GM19023 (cell line): ENCODE data around the gene ETS1.
"Not testable (repeated sequence)": the region's sequence is repeated elsewhere in the genome, so short reads cannot be mapped to it uniquely, and the experiment has no call there.

Experiments used
- ATAC-seq: cut with Tn5 transposase; IDR thresholded peaks from one replicate; pipeline ENCODE4 v1.9.1; 2021; ENCODE audit warnings: mild to moderate bottlenecking, moderate library complexity; ENCODE audit not compliant: unreplicated experiment

Gene ETS1

DNA sequence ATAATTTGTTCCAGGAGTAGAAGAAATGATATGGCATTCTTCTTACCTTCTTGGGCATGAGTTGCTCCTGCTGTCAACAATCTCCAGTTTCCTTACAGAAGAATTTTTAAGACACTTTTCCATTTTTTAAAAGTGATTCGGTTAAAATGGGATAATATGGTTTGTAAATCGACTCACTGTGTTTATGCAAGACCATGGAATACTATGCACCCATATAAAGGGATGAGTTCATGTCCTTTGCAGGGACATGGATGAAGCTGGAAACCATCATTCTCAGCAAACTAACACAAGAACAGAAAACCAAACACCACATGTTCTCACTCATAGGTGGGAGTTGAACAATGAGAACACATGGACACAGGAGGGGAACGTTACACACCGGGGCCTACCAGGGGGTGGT lies 136.9 kb downstream of the ETS1 start:
- not testable (repeated sequence) for ATAC-seq

DNA sequence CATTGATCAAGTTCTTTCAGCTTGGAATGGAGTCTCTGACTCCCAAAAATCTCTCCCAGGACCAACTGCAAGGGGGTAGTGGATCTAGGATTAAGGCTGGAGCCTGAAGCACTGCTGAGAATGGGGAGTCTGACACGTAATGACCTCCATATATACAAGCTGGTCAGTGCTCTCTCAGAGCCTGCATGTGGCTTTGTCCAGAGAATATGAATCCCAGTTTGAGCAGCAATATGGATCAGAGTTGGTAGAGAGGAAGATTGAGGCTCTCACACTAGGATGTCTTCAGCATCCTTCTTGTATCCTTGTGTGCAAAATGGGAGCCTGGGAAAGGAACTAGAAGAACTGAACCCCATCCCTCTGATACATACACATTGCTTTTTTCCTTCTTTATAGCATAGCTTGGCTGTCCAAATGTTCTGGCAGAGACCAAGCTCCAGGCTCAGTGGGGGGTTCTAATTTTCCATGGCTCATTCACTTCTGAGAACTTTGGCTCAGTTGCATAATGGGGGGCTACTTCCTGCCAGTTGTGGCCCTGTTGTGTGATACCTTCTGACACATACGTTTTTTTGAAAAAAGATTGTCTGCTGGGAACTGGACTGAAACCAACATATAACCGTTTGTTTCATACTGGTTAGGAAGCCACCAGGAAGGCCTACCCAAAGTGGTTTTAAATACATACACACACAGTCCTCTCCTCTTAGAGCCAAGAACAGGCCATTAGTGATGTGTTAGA lies 138.2 kb downstream of the ETS1 start:
- ATAC-seq, result no peak

DNA sequence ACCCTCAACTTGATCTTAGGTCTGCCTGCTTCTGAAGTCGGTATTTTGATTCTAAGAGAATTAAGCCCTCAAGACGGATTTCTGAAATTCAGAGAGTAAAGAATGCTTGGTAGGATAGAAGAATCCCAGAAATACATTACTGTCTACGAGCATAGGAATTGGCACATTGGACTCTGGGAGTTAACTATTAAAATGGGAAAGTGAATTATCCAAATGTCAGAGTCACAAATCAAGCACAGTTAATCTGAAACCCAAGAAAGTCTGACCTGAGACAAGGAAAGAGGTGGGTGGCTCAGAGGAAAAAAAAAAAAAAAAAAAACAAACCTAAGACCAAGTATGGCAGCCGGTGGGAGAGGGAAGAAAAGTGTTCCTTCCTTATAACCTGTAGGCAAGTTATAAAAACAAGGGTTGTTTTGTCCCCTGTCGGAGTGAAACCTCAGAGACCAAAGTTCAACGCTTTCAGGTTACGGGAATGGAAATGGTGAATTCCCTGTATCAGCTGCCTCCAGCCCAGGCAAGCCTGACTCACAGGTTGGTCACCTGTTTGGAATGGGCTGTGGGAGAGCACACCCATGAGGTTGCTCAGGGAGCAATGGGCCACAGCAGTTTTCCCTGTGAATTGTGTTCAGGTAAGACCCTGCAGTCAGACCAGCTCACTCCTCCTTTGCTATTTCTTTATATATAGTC lies 139.0 kb downstream of the ETS1 start:
- ATAC-seq, result no peak

DNA sequence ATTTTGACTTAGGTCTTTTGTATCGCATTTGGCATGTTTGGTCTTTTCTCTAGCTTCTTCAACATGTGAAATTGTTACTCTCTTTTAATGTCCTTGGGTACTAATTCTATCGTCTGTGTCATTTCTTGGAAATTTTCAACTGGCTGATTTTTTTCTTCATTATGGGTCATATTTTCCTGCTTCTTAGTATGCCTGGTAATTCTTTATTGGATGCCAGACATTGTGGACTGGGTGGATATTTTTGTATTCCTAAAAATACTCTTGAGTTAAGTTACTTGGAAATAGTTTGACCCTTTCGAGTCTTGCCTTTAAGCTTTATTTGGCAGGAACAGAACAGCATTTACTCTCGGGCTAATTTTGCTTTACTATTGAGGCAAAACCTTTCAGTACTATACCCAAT lies 140.1 kb downstream of the ETS1 start:
- ATAC-seq, result no peak

DNA sequence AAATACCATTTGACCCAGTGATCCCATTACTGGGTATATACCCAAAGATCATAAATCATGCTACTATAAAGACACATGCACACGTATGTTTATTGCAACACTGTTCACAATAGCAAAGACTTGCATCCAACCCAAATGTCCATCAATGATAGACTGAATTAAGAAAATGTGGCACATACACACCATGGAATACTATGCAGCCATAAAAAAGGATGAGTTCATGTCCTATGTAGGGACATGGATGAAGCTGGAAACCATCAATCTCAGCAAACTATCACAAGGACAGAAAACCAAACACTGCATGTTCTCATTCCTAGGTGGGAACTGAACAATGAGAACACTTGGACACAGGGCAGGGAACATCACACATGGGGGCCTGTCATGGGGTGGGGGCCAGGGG lies 141.4 kb downstream of the ETS1 start:
- ATAC-seq, result not testable (repeated sequence)

DNA sequence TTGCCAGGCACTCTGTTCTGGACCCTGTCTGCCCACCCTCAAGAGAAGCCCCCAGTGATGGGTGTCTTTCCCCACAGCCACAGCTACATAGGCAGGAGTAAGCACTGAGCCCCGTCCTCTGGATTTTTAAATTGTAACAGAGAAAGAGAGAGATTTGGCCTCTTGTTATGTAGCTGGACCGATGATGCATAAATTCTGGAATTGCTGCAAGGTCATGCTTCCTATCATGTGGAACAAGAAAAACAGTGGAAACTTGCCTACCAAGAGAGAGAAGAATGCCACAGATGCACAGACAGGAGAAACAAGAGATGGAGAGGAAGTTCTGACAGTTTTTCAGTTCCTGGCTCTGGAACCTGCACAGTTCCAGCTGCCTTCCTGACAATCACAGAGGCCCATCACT lies 150.2 kb downstream of the ETS1 start:
- no peak for ATAC-seq

DNA sequence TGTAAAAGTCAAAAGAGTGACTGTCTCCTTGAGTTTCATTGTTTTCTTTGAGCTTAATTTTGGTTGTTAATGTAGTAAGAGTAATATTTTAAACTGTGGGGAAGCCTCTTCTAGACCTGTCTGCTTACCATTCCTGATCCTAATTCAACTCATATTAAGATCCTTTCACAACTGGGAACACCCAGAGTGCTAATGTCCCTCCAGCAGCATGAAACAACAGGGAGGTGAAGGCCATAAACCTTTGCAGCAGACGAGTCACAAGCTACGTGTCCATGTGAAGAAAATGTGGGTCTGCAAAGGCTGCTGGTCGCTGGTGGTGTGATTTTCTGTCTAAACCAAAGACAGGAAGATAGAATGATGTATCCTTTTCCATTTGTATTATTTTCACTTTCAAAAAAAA lies 152.5 kb downstream of the ETS1 start:
- ATAC-seq, result no peak

DNA sequence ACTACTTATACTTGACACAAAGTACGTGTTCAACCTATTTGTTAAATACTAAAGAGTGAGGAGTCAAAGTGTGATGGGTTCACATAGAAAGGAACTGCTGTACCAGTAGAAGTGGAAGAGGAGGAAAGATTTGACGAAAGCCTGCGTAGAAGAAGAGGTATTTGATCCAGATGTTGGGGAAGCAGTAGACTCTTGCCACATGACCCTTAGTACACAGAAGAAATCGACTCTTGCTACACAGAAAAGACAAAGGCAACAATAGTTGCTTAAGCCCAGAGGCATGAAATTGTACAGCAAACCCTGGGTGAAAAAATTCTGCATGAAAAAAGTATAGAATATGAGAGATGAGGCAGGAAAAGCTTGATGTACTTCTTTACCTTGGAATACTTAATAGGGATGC lies 152.9 kb downstream of the ETS1 start:
- no peak for ATAC-seq

DNA sequence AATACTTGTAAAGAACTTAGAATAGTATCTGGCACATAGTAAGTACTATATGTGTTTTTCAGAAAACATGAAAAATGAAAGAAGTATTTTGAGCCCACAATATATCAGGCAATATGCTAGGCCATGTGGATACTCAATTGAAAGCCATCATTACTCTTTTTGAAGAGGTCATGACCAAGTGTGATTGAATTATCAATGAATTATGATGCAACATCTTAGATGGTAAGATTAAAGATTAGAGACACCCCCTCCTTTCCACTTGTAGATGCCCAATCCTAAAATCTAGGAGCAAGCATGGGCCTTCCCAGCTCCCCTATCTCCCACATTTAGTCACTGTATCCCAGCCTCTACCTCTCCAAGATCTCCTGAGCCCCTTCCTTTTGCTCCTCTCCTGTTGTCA lies 154.4 kb downstream of the ETS1 start:
- no peak for ATAC-seq

DNA sequence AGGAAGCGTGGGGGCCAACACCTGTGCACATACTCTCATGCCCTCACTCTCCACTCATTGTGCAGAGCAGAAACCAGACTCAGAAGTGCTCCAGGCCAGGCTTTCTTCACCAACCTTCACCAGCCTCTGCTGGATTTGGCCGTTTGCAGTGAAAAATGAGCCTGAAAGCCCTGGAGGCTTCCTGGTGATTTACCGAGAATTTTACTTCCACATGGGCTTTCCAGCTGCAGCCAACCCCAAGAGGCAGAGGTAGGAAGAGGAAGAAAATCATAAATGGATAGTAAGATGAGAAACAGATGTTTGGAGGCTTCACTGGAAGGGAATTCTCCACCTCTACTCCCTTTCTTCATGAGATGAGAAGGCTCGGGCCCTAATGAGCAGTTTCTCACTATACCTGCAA lies 155.4 kb downstream of the ETS1 start:
- ATAC-seq, result no peak

DNA sequence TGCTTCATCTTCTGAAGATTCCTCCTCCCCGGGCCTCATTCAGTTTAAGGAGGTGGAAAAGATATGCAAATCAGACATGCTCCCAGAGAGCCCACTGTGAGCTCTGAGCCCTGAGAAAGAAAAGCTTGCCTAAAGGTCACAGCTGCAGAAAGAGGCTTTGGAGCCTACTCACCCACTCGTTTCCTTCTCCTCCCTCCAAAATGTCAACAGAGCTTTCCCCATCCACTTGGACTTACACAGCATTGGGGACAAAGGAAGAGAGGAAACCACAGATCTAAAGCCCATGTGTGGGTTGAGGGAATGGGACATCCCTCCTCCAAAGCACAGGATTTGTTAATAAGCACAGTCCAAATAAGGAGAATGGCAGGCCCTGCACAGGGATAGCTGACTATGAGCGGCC lies 158.4 kb downstream of the ETS1 start:
- no peak for ATAC-seq

DNA sequence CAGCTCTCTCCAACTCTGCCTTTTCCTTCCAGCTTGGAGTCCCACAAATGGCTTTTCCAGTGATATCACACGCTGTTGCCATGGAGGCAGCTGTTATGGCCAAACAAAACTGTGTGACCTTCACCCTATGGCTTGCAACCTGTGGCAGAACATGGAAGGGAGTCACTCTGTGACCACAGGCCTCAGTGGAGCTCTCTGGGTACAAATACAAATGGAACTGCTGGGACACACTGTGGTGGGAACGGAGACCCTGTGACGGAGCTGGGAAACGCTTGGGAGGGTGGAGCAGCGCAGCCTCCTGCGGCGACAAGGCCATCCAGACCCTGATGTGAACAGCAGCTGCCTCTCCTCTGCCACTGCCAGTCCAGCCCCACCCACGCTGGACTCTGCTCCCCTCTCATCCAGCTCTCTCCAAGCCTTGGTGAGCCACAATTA lies 162.5 kb downstream of the ETS1 start:
- ATAC-seq, result no peak

DNA sequence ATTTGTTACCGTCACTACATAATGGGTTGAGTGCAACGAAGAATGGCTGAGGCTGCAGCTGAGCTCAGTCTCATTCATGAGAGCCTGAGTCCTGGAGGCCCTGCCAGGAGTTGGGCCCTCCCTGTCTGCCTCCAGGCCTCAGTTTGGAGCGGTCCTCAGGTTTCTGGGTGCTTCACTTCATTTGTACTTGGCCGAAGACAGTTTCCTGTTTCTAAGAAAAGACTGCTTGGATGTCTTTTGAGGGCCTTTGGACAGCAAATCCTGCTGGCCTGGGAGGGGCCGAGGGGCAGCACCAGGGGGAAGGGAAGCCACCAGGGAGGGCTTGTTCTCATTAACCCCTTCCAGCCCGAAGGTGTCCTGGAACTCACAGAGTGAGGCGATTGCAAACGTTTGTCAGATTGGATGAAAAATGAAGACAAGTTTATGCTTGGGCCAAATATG lies 163.1 kb downstream of the ETS1 start:
- ATAC-seq, result no peak

DNA sequence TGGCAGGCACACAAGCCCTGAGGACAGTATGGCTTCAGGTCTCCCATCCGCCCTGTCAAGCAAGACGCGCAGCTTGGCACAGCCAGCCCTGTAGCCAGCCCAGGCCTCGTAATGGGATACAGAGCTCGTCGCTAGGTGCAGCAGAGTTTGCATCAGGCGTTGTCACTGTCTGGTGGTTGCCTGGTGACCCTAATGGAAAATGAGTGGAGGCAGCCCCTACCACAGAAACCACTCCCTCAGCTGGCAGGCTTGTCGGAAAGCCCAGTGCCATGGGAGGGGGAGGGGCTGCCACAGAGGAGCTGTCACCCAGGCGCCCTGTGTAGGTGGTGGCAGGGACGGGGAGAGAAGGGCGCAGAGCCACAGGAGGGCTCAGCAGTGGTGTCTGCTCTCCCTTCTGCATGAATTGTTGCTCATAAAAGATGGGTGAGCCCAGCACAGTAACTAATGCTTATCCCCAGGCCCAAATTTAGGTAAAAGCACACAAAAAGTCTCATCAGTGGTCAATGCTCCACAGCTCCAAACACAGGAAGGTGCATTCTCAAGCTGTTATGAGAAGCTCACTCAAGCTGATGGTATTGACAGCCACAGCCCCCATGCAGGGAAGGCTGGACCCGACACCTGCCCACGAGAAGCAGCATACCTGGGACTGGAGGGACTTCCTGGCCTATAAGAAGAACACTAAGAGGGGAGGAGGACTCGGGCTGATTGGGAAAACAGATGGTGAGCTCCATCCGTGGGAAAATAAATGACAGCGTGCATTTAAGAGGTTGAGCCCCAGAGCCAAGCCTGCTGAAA lies 164.6 kb downstream of the ETS1 start:
- peak; percentile 47 for ATAC-seq

DNA sequence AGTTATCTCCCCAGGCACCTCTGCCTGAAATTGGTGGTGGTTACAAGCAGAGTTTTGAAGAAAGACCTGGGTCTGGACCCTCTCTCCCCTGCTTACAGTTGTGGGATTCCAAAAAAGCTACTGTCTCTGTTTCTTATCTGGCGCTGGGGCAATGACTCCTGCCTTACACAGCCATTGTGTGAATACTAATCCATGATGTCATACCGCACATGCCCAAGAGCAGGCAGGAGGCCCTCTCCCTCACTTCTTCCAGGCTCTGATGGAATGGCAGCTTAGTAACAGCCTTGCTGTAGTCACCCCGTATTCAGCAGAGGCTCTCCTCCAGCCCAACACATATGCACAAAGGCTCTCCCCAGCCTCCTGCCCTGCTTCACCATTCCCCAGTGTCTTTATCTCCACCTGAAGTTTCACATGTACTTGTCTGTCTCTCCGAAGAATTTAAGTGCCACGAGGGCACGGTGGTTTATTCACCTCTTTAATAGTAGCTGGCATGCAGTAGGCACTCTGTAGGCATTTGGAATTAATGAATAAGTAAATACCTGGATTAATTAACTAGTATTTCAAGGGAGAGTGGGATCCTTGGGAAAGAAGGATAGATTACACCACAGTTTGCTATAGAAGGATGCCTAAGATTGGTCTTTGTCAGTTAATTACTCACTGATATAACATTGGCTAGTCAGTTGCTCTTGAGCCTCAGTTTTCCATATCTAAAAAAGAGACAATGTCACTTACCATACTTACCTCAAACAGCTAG lies 165.6 kb downstream of the ETS1 start:
- no peak for ATAC-seq

DNA sequence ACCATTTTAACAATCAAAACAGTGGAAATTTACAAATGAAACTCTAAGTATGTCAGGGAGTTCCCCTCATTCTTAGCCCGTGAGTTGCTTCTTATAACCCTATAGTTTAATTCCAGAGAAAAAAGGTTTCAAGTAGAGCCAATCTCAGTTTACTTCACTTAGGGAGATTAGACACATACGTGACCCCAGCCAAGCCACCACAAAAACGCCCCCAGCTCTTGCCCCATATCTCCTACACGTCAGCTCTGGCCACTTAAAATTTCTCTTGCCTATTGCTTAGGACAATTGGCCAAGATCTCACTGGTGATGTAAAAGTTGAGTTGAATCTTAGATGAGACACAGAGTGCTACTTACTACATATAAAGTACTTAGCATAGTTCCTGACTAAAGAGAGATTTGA lies 166.4 kb downstream of the ETS1 start:
- no peak for ATAC-seq

DNA sequence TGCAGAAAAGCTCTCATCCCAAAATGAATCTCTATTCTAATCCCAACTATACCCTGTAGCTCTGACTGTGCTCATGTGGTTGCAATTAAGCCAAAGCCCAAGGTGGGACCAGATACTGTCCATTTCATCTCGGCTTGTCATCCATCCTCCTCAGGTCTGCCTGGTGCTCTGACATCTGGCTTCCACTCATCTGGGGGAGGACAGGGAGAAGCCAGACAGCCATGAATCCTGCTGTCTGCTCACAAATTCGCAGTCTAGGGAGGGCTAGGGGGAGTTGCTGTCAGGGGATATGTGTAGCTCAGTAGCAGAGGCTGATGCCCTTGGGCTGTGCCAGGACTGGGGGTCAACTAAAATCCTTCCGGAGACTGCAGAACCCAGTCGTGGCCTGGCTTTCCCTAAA lies 167.1 kb downstream of the ETS1 start:
- no peak for ATAC-seq

DNA sequence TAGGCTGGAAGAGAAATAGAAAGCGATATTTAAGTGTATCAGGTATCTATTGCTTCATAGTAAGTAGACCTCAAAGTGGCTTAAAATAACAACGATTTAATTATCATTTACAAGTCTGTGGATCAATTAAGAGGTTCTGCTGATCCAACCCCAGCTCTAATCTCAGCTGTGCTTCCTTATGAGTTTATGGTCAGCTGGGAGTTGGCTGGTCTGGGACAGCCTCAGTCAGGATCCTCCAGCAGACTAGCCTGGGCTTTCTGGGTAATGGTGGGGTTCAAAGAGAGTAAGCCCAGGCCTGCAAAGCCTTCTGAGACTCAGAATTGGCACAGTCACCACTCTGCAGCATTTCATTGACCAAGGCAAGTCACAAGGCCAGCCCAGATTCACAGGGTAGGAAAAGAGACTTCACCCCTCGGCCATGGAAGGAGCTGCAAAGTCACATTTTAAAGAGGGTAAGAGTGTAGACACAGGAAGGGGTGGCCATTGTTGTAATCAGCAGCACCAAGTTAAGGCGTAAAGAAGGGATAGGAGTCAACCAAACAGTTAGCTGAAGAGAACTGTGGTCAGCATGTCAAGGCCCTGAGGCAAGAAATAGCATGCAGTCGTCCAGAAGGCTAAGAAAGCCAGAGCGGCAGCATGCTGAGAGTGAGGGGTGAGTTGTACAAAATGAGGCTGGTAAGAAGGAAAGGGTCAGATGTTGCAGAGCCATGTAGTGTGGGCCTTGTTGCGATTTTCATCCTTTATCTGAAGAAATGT lies 168.2 kb downstream of the ETS1 start:
- no peak for ATAC-seq

DNA sequence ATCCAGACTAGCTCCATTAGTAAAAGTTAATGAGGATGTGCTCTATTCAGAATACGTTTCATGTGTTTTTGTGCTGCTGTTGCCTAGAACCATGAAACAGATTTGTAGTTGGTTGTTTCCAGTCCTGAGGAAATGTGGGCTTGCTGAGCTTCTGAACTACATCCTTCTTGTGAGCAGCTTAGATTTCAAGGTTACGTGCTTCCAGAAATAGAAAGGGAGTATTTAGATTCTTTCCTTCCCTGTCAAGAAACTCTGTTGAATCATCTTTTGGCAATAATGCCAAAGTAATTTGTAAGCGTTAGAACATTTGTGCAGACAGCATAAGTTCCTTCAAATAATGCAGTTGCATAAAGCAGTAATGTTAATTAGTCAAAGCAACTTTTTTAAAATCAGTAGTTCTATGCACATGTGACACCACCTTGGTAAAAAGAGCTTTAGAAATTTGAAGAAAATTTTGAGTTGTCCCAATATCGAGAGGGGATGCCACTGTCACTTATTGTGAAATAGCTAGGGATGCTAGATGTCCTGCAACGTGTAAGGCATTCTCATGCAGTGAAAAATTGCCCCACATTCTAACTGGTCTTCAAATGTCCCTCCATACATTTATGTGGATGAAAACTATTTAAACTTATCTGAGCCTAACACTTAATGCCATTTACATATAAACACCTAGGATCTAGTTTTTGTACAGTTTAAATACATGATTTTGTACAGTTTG lies 169.6 kb downstream of the ETS1 start:
- no peak for ATAC-seq

DNA sequence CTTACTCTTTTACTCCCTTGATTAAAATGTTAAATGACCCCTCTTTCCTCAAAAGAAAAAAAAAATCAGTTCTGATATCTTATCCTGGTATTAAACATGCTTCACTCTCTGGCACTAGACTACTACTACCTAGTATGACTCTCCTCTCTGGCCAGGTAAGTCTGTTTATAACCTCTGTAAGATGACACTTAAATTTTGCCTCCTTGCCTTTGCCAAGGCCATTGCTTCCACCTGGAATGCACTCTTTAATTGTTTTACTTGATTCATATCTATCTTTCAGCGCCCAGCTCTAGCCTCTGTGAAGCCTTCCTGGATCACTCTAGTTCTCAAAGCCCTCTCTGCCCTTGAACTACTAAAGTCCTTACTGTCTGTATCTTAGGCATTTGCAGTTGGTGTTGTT lies 170.4 kb downstream of the ETS1 start:
- no peak for ATAC-seq
